Measurements from ENCODE around the gene LAPTM4A. TPM values are rescaled to one million over a fixed set of nuclear protein-coding genes. Genes with fewer than 3 reads are reported as not detected.

The LAPTM4A gene
- total and polyA plus RNA-seq, 2 of the 4 experiments (the other 2 are of a cell fraction) = 97.7 to 401 TPM

DNA sequence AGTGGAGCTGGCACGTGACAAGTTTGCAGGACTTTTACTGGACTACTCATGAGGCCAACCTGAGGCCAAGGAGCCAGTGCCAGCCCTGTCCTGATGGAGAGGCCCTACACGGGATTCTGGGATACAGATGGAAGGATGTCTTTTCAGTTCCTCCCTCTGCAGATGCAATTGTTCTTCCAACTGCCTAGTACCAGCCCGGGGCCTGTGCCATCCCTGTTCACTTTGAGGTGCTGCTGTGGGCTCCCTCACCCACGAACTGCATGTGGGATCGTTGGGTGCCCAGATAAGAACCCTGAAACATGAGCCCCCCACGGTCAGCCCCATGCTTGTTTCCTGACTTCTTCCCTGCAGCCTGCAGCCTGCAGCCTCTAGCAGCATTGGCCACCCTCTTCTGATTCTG is 25.3 kb upstream of the LAPTM4A start:
- Histone ChIP-seq H3K18ac (ENCODE audit: low read depth, low read length) (no peak overlapping the region), H3K14ac (replicated peaks; ENCODE audit: low read depth, low read length) (no peak overlapping the region), H4K91ac (ENCODE audit: insufficient read depth, low read depth, low read length) (no peak overlapping the region), H3K27me3 (ENCODE audit: control insufficient read depth, insufficient read depth, low read length) (no peaks in the 10 kb centered on the region; the same call in 1 of the 2 replicates), H2BK120ac (ENCODE audit: low read depth, low read length) (no peak overlapping the region), H3K56ac (ENCODE audit: extremely low read depth, insufficient read depth, low read length) (no peak overlapping the region), H3K36me3 (ENCODE audit: control insufficient read depth, insufficient read depth, low read length) (no peaks in the 10 kb centered on the region), H2AK9ac (replicated peaks; ENCODE audit: low read depth, low read length, poor library complexity) (no peak overlapping the region), H4K8ac (ENCODE audit: low read depth in 2 of 2, low read length in 2 of 2) (no peak overlapping the region), H3K4me2 (ENCODE audit: low read depth, low read length) (no peak overlapping the region), H3K4me3 (ENCODE audit: insufficient read depth, low read depth, low read length) (no peak overlapping the region), H3K9me1 (ENCODE audit: insufficient read depth, low read length) (peaks cover 3% of the 10 kb centered on the region; the same call in 1 of the 2 replicates), H3K4me1 (ENCODE audit: control insufficient read depth, insufficient read depth, low read length) (peaks cover 11% of the 10 kb centered on the region), H3K4ac (ENCODE audit: low read depth, low read length) (no peak overlapping the region), H3K9ac (ENCODE audit: low read depth, low read length) (no peak overlapping the region), H4K20me1 (ENCODE audit: insufficient read depth, low read length) (no peaks in the 10 kb centered on the region), H3K9me3 (ENCODE audit: control insufficient read depth, insufficient read depth, low read length) (peaks cover 5% of the 10 kb centered on the region; the same call in 1 of the 2 replicates), H3K23ac (ENCODE audit: low read depth, low read length) (no peak overlapping the region), H4K5ac (ENCODE audit: low read depth, low read length) (no peak overlapping the region), H3K79me1 (ENCODE audit: low read depth in 1 of 2, low read length in 2 of 2) (no peaks in the 10 kb centered on the region), H2AK5ac (ENCODE audit: low read depth, low read length) (no peak overlapping the region), H2BK5ac (ENCODE audit: low read depth, low read length, poor library complexity, severe bottlenecking) (no peak overlapping the region), H2AFZ (replicated peaks; ENCODE audit: low read length, poor library complexity) (no peak overlapping the region), H2BK20ac (ENCODE audit: low read depth, low read length) (no peak overlapping the region), H3K27ac (ENCODE audit: insufficient read depth, low read length) (no peak overlapping the region), H2BK15ac (ENCODE audit: low read depth, low read length) (no peak overlapping the region)
- dilution Hi-C loops (cut with HindIII; ENCODE audit: low sequenced_read_pairs, unreplicated experiment) (no loop called here), intact Hi-C loops (cut with micrococcal nuclease) (no loop called here), in situ Hi-C loops (cut with MboI; ENCODE audit: low sequenced_read_pairs) (no loop called here)
- BruUV-seq (replicated peaks) = no TSS peak
- ATAC-seq (ENCODE audit: low read depth) = no peak
- 88% methylated on average over 4 of the region's 6 CpGs; no CpG with 5 or more reads in 1 of the 2 experiments for WGBS, 2 experiments (ENCODE audit: extremely low coverage in 2 of 2, insufficient read length in 1 of 2)
- TF ChIP-seq BHLHE40 (IDR thresholded peaks at IDR 0.05; ENCODE audit: low read depth, low read length) = no peak
- no peak for TF ChIP-seq FOS (IDR thresholded peaks at IDR 0.05; ENCODE audit: low read depth, low read length)
- POLR2A ChIA-PET (ENCODE audit: unreplicated experiment) = no interaction called here
- CTCF ChIA-PET = no interaction called here
- DNase-seq = no peak
